ENCODE data around the gene KRTAP5-3.
"Not testable (repeated sequence)": the region's sequence is repeated elsewhere in the genome, so short reads cannot be mapped to it uniquely, and the experiment has no call there.

The KRTAP5-3 gene

DNA sequence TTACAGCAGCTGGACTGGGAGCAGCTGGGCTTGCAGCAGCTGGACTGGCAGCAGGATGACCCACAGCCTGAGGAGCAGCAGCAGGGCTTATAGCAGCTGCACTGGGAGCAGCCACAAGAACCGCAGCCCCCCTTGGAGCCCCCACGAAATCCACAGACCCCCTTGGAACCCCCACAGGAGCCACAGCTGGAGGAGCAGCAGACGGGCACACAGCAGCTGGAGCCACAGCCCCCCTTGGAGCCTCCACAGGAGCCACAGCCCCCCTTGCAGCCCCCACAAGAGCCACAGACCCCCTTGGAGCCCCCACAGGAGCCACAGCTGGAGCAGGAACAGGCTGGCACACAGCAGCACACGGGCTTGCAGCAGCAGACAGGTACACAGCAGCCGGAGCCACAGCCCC lies 362 bp downstream of the KRTAP5-3 start:
- not testable (repeated sequence) for DNase-seq (ENCODE audit: low spot score)

DNA sequence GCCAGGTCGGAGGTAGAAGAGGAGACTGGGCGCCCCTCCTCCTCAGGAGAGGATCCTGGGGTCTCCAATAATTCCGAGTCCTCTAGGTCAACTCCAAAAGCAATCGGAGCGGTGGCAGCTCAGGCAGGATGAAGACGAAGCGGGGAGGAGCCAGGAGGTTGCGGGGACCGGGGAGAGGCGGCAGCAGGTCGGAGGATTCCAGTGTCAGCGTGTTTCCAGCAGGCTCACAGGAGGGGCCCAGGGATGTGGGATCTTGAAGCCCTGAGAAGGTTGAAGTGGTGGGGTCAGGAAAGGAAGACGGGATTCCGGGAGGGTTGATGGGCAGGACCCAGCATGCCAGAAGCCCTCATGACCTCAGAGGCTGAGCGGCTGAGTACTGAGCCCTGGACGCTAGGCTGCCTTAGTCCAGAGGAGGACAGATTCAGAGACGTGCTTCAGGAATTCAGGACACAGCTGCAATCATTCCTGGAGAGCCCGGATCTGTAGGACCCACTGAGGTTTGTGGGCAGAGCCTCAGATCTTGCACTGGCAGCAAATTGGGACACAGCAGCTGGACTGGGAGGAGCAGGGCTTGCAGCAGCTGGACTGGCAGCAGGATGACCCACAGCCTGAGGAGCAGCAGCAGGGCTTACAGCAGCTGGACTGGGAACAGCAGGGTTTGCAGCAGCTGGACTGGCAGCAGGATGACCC lies 962 bp downstream of the KRTAP5-3 start:
- not testable (repeated sequence) for DNase-seq (ENCODE audit: low spot score)

DNA sequence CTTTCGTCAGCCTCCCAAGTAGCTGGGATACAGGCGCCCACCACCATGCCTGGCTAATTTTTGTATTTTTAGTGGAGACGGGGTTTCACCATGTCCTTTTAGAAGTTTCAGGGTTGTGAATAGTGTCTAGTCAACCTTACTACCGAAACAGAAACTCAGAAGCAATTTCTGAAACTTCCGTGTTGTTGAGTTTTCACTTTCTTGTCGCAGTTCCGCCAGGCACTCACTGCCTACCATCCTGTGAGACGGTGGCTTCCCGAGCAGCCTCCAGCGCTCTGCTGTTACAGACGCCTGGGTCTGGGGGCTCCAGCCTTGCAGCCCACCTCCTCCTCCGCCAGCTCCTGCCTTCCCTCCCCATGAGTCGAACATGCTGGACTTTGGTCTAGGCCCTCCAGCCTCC lies 2.3 kb downstream of the KRTAP5-3 start:
- not testable (repeated sequence) for DNase-seq (ENCODE audit: low spot score)

- no peak for DNase-seq (ENCODE audit: low spot score)
Observed at GRCh38 chr11:1604711-1605110, 3.6 kb downstream of the KRTAP5-3 start.

DNA sequence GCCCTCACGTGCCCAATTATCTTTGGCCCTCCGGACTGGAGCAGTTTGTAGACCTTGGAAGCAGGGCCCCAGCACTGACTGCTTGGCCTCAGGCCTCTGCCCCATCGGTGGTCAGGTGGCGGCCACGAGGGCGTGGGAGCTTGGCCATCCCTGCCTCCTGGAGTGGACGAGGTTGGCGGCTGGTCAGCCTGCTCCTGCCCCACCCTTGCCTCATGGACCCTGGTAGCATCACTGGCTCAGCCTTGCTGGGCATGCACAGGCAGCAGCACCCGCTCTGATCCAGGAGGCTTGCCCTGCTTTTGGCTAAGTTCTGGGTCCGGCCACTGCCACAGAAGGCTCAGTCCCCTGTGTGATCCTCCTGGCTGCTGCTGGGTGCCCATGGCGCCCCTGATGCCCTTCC lies 4.1 kb downstream of the KRTAP5-3 start:
- no peak for DNase-seq (ENCODE audit: low spot score)

DNA sequence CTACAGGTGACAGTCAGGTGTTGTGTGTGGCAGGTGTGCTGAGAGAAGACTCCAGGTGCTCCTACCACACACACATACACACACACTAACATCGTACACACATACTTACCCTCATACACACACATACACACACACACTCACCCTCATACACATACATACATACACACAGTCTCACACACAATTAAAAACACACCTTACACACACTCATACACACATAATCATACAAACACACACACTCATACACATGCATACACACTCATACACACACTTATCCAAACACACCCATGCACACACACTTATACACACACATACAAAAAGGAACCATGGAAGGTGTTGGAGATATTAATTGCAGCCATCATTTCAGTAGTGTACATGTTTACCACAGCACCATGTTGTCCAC lies 4.6 kb downstream of the KRTAP5-3 start:
- no peak for DNase-seq (ENCODE audit: low spot score)

DNA sequence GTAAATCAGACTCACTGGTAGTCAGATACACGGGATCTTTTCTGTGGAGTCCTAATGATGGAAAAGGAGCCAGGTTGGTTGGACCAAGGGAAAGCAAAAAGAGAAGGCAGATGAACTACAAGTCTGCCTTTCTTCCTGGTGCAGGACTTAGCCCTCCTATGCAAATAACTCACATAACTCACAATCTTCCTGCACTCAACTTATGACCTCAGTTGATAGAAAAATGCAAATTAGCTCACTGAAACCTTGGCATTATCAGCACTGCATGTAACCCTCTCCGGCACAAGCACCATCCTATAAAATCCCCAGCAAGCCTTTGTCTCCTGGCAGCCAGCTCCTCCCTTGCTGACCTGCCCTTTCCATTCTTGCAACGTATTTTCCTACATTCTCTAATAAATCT lies 6.6 kb downstream of the KRTAP5-3 start:
- DNase-seq (ENCODE audit: low spot score): not testable (repeated sequence)

GRCh38 chr11:1600626-1601025 lies 7.6 kb downstream of the KRTAP5-3 start:
- DNase-seq (ENCODE audit: low spot score): no peak

DNA sequence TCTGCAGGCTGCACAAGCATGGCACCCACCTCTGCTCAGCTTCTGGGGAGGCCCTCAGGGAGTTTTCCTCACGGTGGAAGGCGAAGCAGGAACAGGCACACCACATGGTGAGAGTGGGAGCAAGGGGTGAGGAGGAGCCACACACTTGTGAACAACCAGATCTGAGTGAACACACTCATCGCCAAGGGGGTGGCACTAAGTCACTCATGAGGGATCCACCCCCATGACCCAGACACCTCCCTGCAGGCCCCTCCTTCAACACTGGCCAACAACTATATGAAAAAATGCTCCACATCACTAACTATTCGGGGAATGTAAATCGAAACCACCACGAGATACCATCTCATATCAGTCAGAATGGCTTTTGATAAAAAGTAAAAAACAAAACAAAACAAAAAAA lies 9.4 kb downstream of the KRTAP5-3 start:
- no peak for DNase-seq (ENCODE audit: low spot score)

DNA sequence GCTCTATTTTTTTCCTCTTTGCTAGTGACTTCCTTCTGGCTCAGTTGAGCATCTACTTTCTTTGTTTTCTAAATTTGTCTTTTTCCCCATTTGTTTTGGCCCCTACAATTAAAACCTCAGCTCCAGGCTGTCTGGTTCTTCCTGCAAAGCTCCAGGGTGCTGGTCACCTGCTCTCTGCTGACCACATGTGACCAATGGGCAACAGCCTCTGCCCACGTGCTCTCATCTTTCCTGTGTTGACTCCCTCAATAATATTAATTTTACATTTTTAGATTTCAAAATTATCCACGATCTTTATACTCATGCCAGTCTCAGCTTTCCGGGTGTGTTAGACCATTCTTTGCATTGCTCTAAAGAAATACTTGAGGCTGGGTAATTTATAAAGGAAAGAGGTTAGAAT lies 9.9 kb downstream of the KRTAP5-3 start:
- DNase-seq (ENCODE audit: low spot score): not testable (repeated sequence)

DNA sequence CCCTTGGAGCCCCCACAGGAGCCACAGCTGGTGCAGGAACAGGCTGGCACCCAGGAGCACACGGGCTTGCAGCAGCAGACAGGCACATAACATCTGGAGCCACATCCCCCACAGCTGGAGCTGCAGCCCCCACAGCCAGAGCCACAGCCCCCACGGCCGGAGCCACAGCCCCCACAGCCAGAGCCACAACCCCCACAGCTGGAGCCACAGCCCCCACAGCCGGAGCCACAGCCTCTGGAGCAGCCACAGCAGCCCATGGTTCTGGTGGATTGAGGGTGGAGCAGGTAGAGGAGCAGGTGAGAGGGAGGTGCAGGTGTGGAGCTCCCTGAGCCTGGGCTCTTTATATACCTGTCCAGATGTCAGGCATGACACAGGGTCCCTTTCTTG lies 10.3 kb downstream of the KRTAP5-3 start, which contains the start of gene KRTAP5-2:
Gene KRTAP5-2, minus strand, starts transcription at position 301 of the 387 bp plus-strand sequence. Its CDS starts 44 bp downstream, at position 257.
- no peak for DNase-seq (ENCODE audit: low spot score)

GRCh38 chr11:1597331-1597993 lies 10.8 kb downstream of the KRTAP5-3 start:
- no peak for DNase-seq (ENCODE audit: low spot score)

DNA sequence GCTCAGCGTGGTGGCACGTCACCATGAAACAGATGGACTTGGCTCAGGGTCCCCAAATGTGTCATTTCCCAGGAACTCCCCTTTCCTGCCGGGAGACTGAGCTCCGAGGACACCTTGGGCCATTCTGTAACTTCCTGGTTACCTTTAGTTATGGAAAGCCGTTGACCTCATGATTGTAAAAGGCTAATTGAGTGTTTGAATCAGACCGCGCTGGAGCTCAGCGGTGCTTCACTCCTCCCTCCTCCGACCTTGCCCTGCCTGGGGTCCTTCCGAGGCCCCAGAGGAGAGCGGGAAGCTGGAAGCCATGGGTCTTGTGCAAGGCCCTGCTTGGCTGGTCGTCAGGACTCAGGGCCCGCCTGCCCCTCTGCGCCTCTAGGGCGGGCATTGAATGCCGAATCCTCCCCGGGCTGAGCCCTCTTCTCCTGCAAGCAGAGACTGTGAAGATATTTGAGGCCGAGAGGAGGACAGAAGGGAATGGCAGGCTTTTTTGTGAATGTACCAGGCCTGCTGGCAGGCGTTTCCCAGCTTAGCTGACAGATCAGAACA lies 11.6 kb downstream of the KRTAP5-3 start:
- not testable (repeated sequence) for DNase-seq (ENCODE audit: low spot score)

- DNase-seq (ENCODE audit: low spot score): not testable (repeated sequence)
Observed at GRCh38 chr11:1595994-1596575, 12.2 kb downstream of the KRTAP5-3 start.

- no peak for DNase-seq (ENCODE audit: low spot score)
Observed at GRCh38 chr11:1592628-1593027, 15.6 kb downstream of the KRTAP5-3 start.

GRCh38 chr11:1589996-1590395 lies 18.3 kb downstream of the KRTAP5-3 start:
- DNase-seq (ENCODE audit: low spot score): no peak

GRCh38 chr11:1589191-1589963 lies 18.9 kb downstream of the KRTAP5-3 start:
- DNase-seq (ENCODE audit: low spot score): not testable (repeated sequence)

- DNase-seq (ENCODE audit: low spot score): no peak
Observed at GRCh38 chr11:1586699-1587098, 21.6 kb downstream of the KRTAP5-3 start.

DNA sequence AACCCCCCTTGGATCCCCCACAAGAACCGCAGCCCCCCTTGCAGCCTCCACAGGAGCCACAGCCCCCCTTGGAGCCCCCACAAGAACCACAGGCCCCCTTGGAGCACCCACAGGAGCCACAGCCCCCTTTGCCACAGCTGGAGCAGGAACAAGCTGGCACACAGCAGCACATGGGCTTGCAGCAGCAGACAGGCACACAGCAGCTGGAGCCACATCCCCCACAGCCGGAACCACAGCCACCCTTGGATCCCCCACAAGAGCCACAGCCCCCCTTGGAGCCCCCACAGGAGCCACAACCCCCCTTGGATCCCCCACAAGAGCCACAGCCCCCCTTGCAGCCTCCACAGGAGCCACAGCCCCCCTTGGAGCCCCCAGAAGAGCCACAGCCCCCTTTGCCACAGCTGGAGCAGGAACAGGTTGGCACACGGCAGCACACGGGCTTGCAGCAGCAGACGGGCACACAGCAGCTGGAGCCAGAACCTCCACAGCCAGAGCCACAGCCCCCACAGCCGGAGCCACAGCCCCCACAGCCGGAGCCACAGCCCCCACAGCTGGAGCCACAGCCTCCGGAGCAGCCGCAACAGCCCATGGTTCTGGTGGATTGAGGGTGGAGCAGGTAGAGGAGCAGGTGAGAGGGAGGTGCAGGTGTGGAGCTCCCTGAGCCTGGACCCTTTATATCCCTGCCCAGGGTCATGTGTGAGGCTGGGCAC lies 23.4 kb downstream of the KRTAP5-3 start, which contains the start of gene KRTAP5-1:
Gene KRTAP5-1, minus strand, starts transcription at position 623 of the 710 bp plus-strand sequence. Its CDS starts 34 bp downstream, at position 589.
- DNase-seq (ENCODE audit: low spot score): not testable (repeated sequence)

DNA sequence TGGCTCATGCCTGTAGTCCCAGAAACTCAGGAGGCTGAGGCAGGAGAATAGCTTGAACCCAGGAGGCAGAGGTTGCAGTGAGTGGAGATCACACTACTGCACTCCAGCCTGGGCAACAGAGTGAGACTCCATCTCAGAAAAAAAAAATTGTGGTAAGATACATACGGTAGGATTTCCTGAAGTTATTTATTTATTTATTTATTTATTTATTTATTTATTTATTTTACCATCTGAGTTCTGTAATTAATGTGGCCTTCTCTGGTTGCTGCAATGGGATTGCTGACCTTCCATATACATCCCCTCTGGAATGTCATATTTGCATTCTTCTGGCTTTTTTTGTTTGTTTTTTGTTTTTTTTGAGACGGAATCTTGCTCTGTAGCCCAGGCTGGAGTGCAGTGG lies 25.4 kb downstream of the KRTAP5-3 start:
- DNase-seq (ENCODE audit: low spot score): not testable (repeated sequence)

DNA sequence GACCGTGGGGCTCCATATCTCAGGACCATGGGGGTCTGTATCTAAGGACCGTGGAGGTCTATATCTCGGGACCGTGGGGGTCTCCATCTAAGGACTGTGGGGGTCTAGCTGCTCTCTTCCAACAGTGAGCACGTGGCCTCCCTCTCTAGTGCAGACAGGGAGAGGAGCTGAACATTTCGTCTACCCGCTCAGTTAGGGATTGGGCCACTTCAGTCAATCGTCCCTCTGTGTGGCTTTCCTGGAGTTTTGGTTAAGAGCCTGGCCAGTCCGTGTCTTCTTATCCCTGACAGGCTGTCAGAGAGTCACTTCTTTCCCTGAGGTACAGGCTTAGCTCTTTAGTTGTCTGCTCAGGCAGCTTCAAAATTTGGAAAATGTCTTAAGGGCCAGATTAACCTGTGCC lies 26.3 kb downstream of the KRTAP5-3 start:
- no peak for DNase-seq (ENCODE audit: low spot score)
